Right lobe of liver (tissue), 6 donors: ENCODE results near the gene CAMK2D. TPM values are rescaled to one million over a fixed set of nuclear protein-coding genes. Genes with fewer than 3 reads are reported as not detected.

Experiments
- ATAC-seq, 4 donors: fragments of 200-7000 bp; cut with Tn5 transposase; one replicate each; pipeline ENCODE4 v1.9.1; 2020; ENCODE audit warnings: mild to moderate bottlenecking in 4 of 4, moderate library complexity in 4 of 4
- DNase-seq, 3 donors: peaks; one replicate each; pipeline ENCODE4 v3.0.0-alpha.2; 2020
- H3K27ac ChIP-seq, 3 donors: fragments of 200-600 bp; one replicate each; pipeline ENCODE4 v1.8.0; 2022
- H3K27me3 ChIP-seq, 2 donors: fragments of 200-600 bp; one replicate each; pipeline ENCODE4 v1.8.0; 2022
- H3K36me3 ChIP-seq, 4 donors: fragments of 200-600 bp; sonication (generic) in 1 of 4; one replicate each; pipeline versions ENCODE4 v1.5.1 to v1.8.0; 2017 to 2022; ENCODE audit warnings: control low read depth in 1 of 4
- H3K4me1 ChIP-seq, 4 donors: fragments of 200-600 bp; sonication (generic) in 1 of 4; one replicate each; pipeline versions ENCODE4 v1.5.1 to v1.8.0; 2017 to 2022; ENCODE audit warnings: control low read depth in 1 of 4
- H3K4me3 ChIP-seq, 3 donors: fragments of 200-600 bp; one replicate each; pipeline ENCODE4 v1.8.0; 2022
- H3K9me3 ChIP-seq, 4 donors: fragments of 200-600 bp; sonication (generic) in 1 of 4; one replicate each; pipeline versions ENCODE4 v1.5.1 to v1.8.0; 2017 to 2022; ENCODE audit warnings: control low read depth in 1 of 4
- POLR2A ChIP-seq: fragments of 450-650 bp; IDR thresholded peaks from one replicate; pipeline ENCODE4 v1.6.1; 2017; ENCODE audit warnings: antibody characterized with exemption, mild to moderate bottlenecking
- WGBS: methylation state at CpG from one replicate; pipeline ENCODE4 v1.1.6; 2018; ENCODE audit warnings: low coverage, low lambda C conversion rate; ENCODE audit not compliant: insufficient coverage; ENCODE audit errors: missing lambda C conversion rate; 5-methylcytosine and 5-hydroxymethylcytosine counted together
- intact Hi-C, 2 donors: fragments of 100-400 bp; cut with DNase I; formaldehyde crosslinking; loops; one replicate each; pipeline versions ENCODE4 v1.11.2 to v1.14.1; 2022
- total RNA-seq, 6 experiments: library from RNA; depleted of rRNA in 2 of 6; stranded (reverse); fragments of >200 nt in 2 of 6; fragmentation: NEBNext Ultra II Directional in 3 of 6; extraction: Animal tissue kit (Norgen Biotek cat#: 25700) in 3 of 6; gene quantifications; one replicate each; pipeline versions ENCODE4 v1.1.0 to v1.2.4, GENCODE V29; 2016 to 2023
- TF ChIP-seq, protein P1 (sequence below), 4 donors: fragments of 200-600 bp in 3 of 4; fragments of 450-650 bp in 1 of 4; IDR thresholded peaks; one replicate each; pipeline versions ENCODE4 v1.5.1 to v1.8.0; 2016 to 2022; ENCODE audit warnings: antibody characterized with exemption in 4 of 4, mild to moderate bottlenecking in 2 of 4
- donor health status: DM: no; HTN: yes; CAD: no.
- donor health status: DM: no; HTN: no; CAD: no.
- donor health status: DM: no; HTN: no; CAD: no.
- donor health status: DM: no; HTN: yes; CAD: no.
- donor health status: DM: no; HTN: yes; CAD: no.

CAMK2D gene
- total RNA-seq, 6 experiments from 2014 or later, result 17.0 to 30.6 (median 22.6) TPM

DNA sequence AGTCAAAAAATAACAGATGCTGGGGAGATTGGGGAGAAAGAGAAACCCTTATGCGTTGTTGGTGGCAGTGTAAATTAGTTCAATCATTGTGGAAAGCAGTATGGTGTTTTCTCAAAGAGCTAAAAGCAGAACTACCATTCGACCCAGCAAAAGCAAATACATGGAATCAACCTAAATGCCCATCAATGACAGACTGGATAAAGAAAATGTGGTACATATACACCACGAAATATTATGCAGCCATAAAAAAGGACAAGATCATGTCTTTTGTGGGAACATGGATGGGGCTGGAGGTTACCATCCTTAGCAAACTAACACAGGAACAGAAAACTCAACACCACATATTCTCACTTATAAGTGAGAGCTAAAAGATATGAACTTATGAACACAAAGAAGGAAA is 188.9 kb downstream of the CAMK2D start:
- H3K4me3 ChIP-seq, result no peak overlapping the region
- TF ChIP-seq, protein P1, sequence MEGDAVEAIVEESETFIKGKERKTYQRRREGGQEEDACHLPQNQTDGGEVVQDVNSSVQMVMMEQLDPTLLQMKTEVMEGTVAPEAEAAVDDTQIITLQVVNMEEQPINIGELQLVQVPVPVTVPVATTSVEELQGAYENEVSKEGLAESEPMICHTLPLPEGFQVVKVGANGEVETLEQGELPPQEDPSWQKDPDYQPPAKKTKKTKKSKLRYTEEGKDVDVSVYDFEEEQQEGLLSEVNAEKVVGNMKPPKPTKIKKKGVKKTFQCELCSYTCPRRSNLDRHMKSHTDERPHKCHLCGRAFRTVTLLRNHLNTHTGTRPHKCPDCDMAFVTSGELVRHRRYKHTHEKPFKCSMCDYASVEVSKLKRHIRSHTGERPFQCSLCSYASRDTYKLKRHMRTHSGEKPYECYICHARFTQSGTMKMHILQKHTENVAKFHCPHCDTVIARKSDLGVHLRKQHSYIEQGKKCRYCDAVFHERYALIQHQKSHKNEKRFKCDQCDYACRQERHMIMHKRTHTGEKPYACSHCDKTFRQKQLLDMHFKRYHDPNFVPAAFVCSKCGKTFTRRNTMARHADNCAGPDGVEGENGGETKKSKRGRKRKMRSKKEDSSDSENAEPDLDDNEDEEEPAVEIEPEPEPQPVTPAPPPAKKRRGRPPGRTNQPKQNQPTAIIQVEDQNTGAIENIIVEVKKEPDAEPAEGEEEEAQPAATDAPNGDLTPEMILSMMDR (IDR thresholded peaks at IDR 0.05), result no peak
- no peak for TF ChIP-seq POLR2A
- H3K27me3 ChIP-seq, result no peaks in the 10 kb centered on the region
- DNase-seq (no peak), ATAC-seq (no peak)
- no peaks in the 10 kb centered on the region for H3K9me3 ChIP-seq
- intact Hi-C loops, result no loop called here
- H3K27ac ChIP-seq, result no peak overlapping the region
- 89% methylated on average over 1 of the region's 3 CpGs for WGBS
- peaks cover 0 to 17% (median 0%) of the 10 kb centered on the region in 4 donors for H3K4me1 ChIP-seq
- no peaks in the 10 kb centered on the region for H3K36me3 ChIP-seq

GRCh38 chr4:113566015-113566795 is 195.3 kb downstream of the CAMK2D start:
- intact Hi-C loops, result no loop called here

GRCh38 chr4:113565702-113566012 is 195.9 kb downstream of the CAMK2D start:
- H3K27me3 ChIP-seq, result no peaks in the 10 kb centered on the region
- H3K4me1 ChIP-seq, result no peaks in the 10 kb centered on the region
- no peak overlapping the region for H3K4me3 ChIP-seq
- no peaks in the 10 kb centered on the region for H3K36me3 ChIP-seq
- DNase-seq, result no peak
- ATAC-seq, result no peak
- no peak overlapping the region for H3K27ac ChIP-seq
- intact Hi-C loops, result no loop called here
- TF ChIP-seq POLR2A, result no peak
- TF ChIP-seq, protein P1 (IDR thresholded peaks at IDR 0.05), result no peak
- H3K9me3 ChIP-seq, result no peaks in the 10 kb centered on the region

More at GRCh38 chr4:113566015-113566795, 195.3 kb downstream of the CAMK2D start:
- H3K36me3 ChIP-seq, result no peaks in the 10 kb centered on the region
- H3K9me3 ChIP-seq, result no peaks in the 10 kb centered on the region
- DNase-seq, result no peak
- TF ChIP-seq, protein P1 (IDR thresholded peaks at IDR 0.05), result no peak
- no peak for ATAC-seq
- WGBS, result 96% methylated on average over 3 of the region's 3 CpGs
- no peaks in the 10 kb centered on the region for H3K4me1 ChIP-seq
- no peak overlapping the region for H3K4me3 ChIP-seq
- no peaks in the 10 kb centered on the region for H3K27me3 ChIP-seq
- H3K27ac ChIP-seq, result no peak overlapping the region

DNA sequence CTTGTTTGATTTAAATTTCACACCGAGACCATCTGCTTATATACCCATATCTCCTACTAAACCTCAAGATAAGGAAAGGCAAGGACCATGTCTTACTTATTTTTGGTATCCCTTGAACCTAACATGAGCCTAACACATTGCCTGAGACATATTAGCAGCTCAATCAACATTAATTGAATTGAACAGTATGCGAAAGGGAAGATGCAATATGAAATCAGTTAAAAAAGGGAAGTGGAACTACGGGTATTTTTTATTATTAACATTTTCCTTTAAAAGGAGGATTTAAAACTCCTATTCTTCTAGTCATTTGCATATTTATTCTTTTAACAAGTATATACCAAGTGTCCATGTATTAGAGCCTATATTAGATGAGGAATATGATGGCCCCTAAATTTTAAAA is 197.0 kb downstream of the CAMK2D start:
- 75% methylated on average over 3 of the region's 3 CpGs for WGBS
- no peaks in the 10 kb centered on the region for H3K36me3 ChIP-seq
- DNase-seq, result no peak
- H3K4me1 ChIP-seq, result no peaks in the 10 kb centered on the region
- H3K9me3 ChIP-seq, result no peaks in the 10 kb centered on the region
- intact Hi-C loops, result no loop called here
- H3K27ac ChIP-seq, result no peak overlapping the region
- no peak for ATAC-seq
- no peaks in the 10 kb centered on the region for H3K27me3 ChIP-seq
- no peak for TF ChIP-seq POLR2A
- TF ChIP-seq, protein P1 (IDR thresholded peaks at IDR 0.05), result no peak
- H3K4me3 ChIP-seq, result no peak overlapping the region
